ENCODE data around the gene TUBA8.
"Not testable (repeated sequence)": the region's sequence is repeated elsewhere in the genome, so short reads cannot be mapped to it uniquely, and the experiment has no call there.

Gene TUBA8

DNA sequence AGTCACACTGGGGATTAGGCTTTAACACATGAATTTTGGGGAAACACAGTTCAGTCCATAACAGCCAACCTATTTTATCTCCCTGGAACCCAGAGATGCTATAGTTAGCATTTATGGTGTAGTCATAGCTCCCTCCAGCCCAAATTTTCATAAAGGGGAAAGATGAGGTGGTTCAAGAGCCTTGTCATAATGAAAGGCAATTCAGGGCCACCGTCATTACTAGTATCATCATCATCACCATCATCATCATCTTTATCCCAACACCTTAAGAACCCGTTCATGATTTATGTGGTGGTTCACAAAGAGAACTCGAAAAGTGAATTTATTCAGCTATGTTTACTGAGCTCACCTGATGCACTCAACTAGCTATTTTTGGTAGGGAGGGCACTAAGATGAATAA, 2.4 kb upstream of the TUBA8 start:
- no peak for DNase-seq

DNA sequence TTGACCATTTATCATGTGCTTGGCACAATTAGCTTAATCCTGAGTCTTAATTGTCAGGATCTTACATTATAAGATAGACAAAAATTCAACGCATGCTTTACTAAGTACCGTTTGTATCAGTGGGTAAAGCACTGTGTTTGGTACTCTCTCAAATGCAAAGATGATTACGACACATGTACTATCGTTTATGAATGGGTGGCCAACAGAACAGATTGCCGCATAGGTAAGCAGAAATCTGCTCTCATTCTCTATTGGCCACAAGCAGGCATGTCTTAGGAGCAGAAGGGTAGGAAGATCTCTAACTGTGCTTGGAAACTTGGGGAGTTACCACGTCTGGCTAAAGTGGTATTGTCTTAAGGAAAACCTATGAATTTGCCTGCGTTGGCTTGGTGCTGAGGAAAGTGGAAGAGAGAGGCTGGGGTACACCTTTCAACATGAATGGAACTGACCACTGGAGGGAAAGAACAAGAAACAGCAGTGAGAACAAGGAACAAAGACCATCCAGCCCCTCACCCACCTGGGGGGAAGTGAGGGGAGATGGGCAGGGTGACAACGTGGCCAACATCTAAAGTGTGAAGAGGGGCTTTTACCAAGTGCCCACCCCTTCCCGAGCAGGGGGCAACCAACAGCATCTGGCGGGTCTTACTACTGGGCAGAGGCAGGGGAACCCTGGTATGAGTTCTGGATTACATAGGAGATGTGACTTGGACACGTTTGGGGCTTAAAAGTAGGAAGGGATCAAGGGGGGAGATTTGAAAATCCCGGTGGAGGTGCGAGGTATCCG, 1.0 kb upstream of the TUBA8 start:
- peak; percentile 36 for DNase-seq

DNA sequence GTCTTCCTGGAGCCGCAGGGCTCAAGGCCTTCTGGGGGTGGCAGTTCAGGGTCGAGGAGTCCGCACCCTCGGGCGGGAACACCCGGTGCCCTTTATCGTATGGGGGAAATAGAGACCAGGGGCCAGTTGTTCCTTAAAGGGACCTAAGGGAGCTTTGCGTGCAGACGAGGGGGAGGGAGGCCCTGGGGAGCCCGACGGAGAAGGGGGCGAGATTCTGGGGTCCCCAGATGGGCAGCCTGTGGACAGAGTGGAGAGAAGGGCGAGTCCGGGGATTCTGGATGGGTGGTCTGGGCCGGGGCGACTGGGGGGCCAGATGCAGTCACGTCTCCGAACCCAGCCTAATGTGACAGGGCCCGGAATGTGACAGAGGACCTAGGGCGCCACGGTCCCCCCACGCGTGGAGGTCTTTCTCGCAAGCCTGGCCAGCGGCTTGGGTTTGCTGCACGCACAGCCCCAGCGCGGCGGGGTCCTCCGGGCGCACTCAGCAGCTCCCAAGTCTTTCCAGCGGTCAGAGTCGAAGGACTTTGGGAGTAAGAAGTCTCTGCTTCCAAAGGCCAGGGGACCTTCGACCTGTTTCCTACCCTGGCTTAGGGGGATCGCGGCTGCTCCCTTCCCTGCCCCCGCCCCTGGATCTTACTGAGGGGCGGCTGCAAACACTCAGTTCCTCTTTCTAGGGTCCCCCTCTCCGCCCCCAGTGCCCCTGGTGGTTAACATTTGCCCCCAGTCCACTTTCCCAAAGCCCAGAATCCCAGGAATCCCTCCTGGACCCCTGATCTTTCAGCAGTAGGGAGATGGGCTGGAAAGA, 547 bp downstream of the TUBA8 start:
- peak; percentile 31 for DNase-seq

DNA sequence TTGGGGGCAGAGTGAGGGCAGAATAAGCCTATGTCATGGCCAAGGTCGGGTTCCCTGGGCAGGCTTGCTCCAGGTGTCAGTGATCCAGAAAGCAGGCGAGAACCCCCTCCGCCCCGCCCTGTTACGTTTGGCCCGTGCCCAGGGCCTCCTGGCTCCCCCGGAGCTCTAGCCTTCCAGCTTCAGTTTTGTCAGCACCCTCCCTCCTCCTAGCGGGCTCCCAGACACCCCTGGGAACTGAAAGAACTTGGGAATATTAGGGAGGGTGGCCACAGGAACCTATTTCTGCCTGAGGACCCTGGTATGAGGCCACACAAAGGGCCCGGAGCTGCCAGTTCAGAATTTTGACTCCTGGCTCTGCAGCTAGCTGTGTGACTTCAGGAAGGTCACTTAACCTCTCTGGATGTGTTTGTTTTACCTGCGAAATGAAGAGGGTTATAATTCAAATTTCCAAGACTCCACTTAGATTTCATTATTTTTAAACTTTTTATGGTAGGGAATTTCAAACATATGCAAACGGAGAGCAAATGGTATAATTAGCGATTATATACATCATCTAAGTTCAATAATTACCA, 1.2 kb downstream of the TUBA8 start:
- peak; percentile 22 for DNase-seq

DNA sequence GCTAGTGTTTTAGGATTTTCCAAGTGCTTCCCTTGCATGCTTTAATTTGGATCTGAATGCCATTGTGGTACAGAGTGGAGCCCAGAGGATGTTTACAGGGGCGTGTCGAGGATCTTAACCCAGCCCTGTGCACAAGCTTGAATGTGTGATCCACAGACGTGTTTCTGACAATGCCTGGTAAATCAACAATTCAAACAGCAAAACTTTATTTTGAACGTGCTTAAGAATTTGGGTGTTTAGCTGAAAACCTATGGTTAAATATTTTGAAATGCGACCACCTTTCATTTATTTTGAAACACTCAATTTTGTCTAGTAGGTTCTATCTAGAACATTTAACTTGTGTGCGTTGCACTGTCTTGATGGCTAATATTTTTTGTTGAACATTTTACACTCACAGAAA, 1.8 kb downstream of the TUBA8 start:
- DNase-seq, result peak; percentile 14

DNA sequence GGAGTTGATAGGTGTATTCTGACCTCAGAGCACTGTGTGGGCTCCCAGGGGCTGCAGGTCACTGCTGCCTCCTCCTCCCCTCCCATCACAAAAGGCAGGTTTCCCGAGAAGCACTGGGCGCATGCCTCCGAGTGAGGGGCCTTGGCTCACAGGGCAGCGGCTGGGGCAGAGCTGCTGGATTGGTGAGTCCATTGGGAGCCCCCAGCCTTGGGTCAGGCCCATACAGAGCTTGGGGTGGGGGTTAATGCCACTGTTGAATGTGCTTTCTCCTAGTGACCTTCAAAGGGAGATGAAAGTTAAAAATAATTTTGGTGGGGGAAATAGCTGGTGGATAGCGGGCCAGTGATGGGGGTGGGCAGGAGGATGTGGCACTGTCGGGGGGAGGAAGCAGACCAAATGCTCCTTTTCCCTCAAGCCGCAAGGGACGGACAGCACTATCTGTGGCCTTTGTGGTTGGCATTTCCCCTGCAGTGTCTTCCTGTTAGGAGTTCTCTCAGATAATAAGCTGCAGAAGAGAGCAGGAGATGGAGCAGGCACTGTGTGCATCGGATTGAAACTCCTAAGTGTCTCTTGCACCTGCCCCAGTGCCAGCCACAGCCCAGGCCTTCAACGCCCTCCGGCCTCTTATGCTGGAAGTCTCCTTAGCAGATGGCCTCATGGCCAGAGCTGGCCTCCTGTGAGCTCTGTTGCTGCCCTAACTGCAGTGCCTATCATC, 3.2 kb downstream of the TUBA8 start:
- peak; percentile 59 for DNase-seq

DNA sequence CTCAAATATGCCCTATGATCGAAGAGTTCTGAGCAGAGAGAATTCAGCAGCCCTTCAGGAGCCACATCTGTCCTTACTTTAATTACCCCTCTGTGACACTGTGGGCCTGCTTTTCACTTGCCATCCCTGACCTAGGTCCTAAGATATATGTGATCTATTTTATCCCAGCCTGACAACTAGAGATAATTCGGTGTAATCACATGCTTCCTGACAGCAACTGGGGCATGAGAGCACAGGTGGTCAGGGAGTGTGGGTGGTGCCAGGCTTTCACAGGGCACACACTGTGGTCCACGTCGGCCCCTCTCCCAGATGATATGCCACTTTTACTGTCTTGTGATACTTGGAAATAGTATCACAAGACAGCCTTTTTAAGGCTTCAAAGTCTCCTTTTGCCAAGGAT, 3.9 kb downstream of the TUBA8 start:
- DNase-seq, result peak; percentile 72

DNA sequence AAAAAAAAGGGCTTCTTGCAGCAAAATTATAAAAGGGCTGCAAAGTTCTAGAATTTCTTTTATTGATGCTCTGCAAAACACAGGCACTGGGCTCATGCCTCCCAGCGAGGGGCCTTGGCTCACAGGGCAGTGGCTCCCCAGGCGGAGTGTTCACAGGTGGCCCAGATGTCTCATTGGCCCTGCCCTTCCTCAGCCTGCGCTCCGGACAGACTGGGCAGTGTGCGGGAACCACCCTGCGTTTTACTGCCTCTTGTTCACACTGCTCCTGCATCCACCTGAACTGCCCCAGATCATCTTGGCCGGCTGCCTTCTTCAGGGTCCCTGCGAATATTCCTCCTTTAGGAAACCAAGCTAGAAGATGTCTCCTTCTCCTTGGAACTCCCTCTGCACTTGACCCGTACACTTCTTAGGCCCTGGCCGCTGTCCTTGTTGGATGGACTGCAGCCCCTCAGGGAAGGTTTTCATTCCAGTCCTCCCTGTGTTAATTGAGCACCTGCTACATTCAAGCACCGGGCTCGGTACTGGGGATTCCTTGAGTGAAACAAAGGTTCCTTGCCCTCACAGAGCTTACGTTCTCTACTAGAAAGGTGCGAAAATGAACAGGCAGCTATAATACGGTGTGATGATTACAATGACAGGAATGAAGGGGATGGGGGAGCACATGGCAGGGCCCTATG, 4.5 kb downstream of the TUBA8 start:
- DNase-seq, result no peak

DNA sequence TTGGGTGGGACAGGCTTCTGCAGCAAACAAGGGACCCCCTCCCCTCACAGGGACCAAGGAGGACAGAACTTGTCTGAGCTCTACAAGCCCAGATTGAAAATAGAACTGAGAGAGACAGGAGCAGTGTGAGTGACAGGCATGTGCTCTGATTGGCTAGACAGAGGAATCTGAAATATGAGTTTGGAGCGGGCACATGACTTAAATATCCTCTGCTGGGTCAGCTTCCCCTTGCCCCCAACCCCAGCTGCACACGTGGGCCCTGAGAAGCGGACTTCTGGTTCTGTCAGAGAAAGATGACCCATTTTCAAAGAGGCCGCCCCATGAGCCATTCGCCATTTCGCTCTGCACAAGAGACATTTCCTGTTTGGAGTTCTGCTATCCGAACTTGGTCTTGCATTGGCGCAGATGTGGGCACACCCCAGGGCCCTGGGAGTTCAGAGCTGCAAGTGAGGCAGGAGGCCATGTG, 5.3 kb downstream of the TUBA8 start:
- no peak for DNase-seq

DNA sequence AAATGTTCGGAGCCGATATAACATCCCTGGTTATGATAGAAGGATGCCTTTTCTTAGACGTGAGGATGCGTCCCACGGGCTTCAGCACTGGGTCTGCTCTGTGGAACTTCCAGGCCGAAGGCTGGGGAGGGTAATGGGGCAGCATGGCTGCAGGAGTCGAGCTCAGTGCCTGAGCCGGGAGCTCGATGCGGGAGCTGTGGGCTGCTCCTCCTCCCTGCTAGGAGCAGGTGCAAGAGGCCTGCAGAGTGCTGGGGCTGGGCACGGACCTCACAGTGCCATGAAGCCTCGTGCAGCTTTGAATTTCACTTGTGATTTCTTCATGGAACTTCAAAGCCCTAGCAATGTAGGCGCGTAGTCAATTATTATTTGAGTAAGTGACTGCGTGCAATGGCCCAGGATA, 6.0 kb downstream of the TUBA8 start:
- no peak for DNase-seq

DNA sequence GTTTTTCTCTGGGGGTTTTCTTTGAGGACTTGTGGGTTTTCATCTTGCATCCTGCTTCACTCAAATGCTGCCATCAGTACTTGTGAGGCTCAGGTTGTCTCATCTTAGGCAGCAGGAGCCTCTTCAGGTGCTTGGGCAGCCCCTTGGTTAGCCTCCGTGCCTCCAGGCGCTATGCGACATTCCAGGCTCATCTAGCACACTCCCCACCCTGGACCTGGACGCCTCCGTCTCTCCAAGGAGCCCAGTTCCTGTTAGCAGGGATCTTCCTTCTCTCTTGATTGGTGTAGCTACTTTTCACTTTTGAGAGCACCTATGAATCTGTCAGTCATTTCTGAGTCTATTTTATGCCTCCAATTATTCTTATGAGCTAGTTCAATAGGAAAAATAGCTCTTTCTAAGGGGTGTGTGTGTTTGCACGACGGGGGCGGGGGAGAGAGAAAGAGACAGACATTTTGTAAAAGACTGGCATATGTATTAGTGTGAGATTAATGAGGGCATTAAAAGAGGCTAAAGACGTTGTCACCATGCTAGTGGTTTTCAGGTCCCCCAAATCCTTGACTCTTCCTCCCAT, 7.8 kb downstream of the TUBA8 start:
- DNase-seq, result no peak

DNA sequence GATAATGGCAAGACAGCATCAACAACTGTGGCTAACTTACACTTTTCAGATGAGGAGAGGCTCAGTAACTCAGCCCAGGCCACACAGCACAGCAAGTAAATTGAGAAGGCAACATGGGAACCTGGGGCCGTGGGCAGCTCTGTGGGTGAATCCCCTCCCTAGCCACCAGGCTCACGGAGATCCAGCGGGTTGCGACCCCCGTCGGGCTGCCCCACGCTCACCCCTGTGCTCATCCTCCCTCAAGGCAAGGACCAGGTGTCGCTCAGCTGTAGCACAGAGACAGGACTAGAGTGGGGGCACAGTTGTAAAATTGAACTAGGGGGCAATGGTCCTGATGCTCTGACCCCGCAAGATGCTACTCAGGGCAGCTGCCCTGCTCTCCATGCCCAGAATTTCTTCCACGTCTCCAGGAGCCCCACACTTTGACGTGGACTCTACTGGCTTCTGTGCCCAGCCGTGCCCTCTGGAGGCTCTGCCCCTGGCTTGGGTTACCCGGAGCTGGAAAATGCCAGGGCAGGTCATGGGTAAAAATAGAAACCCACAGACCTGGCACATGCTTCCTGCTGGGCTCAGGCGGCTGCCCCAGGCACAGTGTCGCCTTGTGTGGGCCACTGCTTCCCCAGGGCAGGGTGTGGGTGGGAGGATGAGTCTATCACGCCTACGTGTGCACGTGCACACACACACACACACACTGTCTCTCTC, 9.0 kb downstream of the TUBA8 start:
- DNase-seq, result no peak

DNA sequence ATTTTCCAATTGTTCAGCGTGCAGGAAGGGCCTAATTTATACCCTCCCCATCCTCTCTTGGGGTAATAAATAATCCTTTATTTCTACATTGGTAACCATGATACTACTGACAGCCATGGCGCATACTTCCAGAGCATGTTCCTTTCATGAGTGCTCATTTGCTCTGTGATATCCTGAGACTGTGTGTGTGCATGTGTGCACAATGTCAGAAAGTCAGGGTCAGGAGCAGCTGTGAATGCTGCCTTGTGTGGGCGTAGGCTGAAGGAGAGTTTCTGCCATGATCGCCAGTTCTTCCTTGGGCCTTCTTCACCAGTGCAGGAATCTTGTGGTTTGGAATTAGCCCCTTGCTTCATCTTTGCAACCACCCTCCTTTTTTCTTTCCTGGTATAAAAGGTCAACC, 10.2 kb downstream of the TUBA8 start:
- DNase-seq, result no peak

DNA sequence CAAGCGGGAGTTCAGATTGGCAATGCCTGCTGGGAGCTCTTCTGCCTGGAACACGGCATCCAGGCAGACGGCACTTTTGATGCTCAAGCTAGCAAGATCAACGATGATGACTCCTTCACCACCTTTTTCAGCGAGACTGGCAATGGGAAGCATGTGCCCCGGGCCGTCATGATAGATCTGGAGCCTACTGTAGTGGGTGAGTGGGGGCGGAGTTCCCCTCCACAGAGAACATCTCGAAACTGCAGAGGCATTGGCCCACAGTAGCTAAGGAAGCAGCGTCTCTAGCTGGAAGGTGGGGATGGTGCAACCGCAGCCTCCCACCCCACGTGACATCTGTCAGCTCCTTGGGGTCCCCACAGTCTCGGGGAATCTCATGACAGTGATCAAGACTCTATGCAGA, 10.9 kb downstream of the TUBA8 start:
- DNase-seq, result no peak

DNA sequence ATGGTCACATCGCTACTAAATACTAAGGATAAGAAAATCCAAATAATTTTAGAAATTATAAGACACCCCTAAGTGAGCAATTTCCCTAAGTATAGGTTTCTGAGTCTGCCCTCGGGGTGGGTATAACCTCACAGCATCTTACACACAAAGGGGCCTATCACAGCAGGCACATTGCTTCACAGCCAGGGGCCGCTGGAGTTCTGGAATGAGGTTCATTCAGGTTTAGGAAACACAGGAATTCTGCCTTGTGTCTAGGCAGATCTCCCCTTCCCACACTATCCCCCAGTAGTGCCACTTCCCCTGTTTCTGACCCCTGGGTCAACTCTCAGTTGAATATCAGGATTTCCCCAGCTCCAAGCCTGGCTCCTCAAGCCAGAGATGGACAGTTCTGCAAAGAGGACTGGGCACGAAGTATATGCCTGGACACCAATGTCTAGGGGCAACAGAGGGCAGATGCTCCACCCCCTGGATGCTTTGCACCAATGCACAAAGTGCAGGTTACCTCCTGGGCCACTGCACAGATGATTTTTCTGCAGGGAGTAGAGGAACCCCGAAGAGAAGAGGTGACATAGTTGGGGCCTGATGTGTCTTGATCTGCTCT, 11.4 kb downstream of the TUBA8 start:
- no peak for DNase-seq

DNA sequence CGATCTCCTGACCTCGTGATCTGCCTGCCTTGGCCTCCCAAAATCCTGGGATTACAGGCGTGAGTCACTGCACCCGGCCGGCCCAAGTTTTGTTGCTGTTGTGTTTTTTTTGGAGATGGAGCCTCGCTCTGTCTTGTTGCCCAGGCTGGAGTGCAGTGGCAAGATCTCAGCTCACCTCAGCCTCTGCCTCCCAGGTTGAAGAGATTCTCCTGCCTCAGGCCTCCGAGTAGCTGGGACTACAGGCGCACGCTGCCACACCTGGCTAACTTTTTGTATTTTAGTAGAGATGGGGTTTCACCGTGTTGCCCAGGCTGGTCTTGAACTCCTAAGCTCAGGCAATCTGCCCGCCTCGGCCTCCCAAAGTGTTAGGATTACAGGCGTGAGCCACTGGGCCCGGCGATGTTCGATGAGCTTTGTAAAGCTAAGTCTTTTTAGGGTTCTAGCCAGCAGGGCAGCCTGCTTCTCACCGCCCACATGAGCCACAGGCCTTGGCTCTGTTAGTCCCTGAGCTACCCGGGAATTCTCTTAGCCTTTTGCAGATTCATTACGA, 12.9 kb downstream of the TUBA8 start:
- not testable (repeated sequence) for DNase-seq

DNA sequence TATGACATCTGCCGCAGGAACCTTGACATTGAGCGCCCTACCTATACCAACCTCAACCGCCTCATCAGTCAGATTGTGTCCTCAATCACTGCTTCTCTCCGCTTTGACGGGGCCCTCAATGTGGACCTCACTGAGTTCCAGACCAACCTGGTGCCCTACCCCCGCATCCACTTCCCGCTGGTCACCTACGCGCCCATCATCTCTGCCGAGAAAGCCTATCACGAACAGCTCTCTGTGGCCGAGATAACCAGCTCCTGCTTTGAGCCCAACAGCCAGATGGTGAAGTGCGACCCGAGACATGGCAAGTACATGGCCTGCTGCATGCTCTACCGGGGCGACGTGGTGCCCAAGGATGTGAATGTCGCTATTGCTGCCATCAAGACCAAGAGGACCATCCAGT, 16.0 kb downstream of the TUBA8 start:
- no peak for DNase-seq

DNA sequence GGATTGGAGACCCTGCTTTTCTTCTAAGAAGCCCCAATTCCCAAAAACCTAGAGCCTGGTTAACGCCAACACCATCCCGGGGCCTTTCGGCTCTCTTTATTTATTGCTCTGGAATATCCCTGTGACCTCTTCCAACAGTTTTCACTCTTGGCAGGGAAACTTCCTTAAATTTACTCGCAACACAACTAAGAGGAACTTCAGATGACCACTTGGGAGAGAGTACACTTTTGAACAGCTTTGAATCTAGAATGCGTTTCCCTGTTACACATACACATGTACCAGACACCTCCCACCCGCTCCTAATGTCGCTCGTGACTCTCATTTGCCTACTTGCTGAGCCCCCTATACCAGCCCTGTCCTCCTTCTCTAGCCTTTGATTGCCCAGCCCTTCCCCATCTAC, 19.4 kb downstream of the TUBA8 start:
- DNase-seq, result no peak

DNA sequence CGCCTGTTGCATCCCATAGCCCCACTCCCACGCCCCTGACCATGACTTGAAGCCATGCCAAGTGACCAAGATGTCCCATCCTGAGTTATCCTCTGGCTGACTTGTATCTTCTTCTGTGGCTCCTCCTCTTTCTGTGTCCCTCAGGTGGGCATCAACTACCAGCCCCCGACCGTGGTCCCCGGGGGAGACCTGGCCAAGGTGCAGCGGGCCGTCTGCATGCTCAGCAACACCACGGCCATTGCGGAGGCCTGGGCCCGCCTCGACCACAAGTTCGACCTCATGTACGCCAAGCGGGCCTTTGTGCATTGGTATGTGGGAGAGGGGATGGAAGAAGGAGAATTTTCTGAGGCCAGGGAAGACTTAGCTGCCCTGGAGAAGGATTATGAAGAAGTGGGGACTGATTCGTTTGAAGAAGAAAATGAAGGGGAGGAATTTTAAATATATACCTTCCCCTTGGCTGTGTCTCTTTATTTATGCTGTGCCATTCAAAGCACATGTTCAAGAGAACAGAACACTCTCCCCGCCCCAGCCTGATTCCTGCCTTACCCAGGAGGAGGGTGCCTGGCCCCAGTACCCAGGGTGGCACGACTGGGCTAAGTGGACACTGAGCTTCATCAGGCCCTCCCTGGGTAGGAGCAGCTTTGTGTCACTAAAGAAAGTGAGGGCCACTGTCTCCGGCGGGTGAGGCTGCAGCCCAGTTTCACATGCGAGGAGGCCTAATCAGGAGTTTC, 20.3 kb downstream of the TUBA8 start:
- no peak for DNase-seq

DNA sequence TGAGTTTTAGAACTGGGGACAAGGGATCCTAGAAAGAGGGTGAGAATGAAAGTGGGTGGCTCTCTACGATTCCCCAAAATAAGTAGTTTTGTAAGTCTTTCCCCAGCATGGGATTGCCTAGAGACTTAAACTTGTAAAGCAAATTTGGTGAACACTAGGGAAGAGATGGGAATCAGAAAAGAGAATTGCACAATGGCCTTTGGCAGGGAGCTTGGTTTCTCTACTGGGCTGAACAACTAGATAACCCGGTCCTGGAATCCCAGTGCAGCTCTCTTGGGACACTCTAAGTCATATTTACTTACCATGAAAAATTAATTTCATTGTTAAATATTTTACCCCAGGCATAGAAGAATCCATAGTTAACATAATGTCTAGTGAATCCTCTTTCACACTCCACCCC, 22.8 kb downstream of the TUBA8 start:
- no peak for DNase-seq

All from NCI-H69 (cell line).